A549 (cell line): ENCODE data around the gene PDCD1. TPM values are rescaled to one million over a fixed set of nuclear protein-coding genes. Genes with fewer than 3 reads are reported as not detected.

Experiments
- ATAC-seq, 2 experiments: fragments of 200-7000 bp in 1 of 2; fragments of >200 bp in 1 of 2; cut with Nextera tagmentation in 1 of 2; cut with Tn5 transposase in 1 of 2; 3 replicates each; pipeline versions ENCODE4 v1.8.0 to v1.9.1; 2018 to 2020; ENCODE audit warnings: mild to moderate bottlenecking in 1 of 2, moderate library complexity in 1 of 2
- CTCF ChIA-PET: fragments of 300-600 bp; sonication (Branson Sonifier 250); formaldehyde crosslinking; extraction: SDS; loops from one replicate; lab custom pipeline; 2021; ENCODE audit warnings: antibody characterized with exemption, inconsistent platforms; lab: Yijun Ruan, JAX
- POLR2A ChIA-PET: fragments of 350-600 bp; formaldehyde crosslinking; extraction: SDS; loops from one replicate; lab custom pipeline; 2021; ENCODE audit warnings: antibody characterized with exemption, inconsistent platforms; lab: Yijun Ruan, JAX
- DNase-seq, 2 experiments: peaks; one replicate each; pipeline versions ENCODE4 v3.0.0 to v3.0.0-alpha.2; 2011 to 2016; ENCODE audit warnings: low read depth in 1 of 2, low spot score in 1 of 2
- FAIRE-seq: peaks from 2 replicates; lab custom pipeline; 2011; peaks lifted over from hg19 to GRCh38; lab: Jason Lieb, UNC
- H3K27ac ChIP-seq, 2 experiments: fragments of >200 bp; sonication (Bioruptor Twin); formaldehyde crosslinking; 3 replicates each; pipeline ENCODE4 v1.5.1; 2016 to 2017
- H3K4me1 ChIP-seq: fragments of >200 bp; sonication (Bioruptor Twin); formaldehyde crosslinking; 3 replicates; pipeline ENCODE4 v1.6.1; 2016
- H3K4me2 ChIP-seq: fragments of >200 bp; sonication (Bioruptor Twin); formaldehyde crosslinking; 3 replicates; pipeline ENCODE4 v1.6.1; 2016
- H3K4me3 ChIP-seq: fragments of >200 bp; sonication (Bioruptor Twin); formaldehyde crosslinking; 3 replicates; pipeline ENCODE4 v1.5.1; 2016
- H3K9me3 ChIP-seq: fragments of >200 bp; sonication (Bioruptor Twin); formaldehyde crosslinking; 3 replicates; pipeline ENCODE4 v1.6.1; 2016
- BHLHE40 ChIP-seq: IDR thresholded peaks from 2 replicates; pipeline ENCODE4 v1.6.1; 2012; ENCODE audit warnings: low read depth, low read length, inconsistent platforms
- CBX2 ChIP-seq: fragments of 200-600 bp; sonication (generic); IDR thresholded peaks from 2 replicates; pipeline ENCODE4 v1.6.1; 2016; ENCODE audit warnings: low read depth, mild to moderate bottlenecking, borderline replicate concordance
- CBX8 ChIP-seq: fragments of 200-600 bp; sonication (generic); IDR thresholded peaks from 2 replicates; pipeline ENCODE4 v1.6.1; 2016
- CHD2 ChIP-seq: fragments of 150-350 bp; IDR thresholded peaks from 2 replicates; pipeline ENCODE4 v1.6.1; 2014; ENCODE audit warnings: low read length; ENCODE audit not compliant: partially characterized antibody
- FOSB ChIP-seq: fragments of 250-450 bp; sonication (Bioruptor Pico); IDR thresholded peaks from 2 replicates; pipeline ENCODE4 v1.5.0; 2020; ENCODE audit warnings: mild to moderate bottlenecking, moderate library complexity
- FOSL2 ChIP-seq, 2 experiments: fragments of 450-650 bp in 1 of 2; fragments of >200 bp in 1 of 2; sonication (Bioruptor Twin) in 1 of 2; formaldehyde crosslinking; IDR thresholded peaks; 2 replicates each; pipeline versions ENCODE4 v1.5.0 to v1.6.1; 2016 to 2020; ENCODE audit warnings: mild to moderate bottlenecking in 1 of 2, moderate library complexity in 1 of 2
- HDAC2 ChIP-seq: fragments of 200-600 bp; sonication (generic); IDR thresholded peaks from 2 replicates; pipeline ENCODE4 v1.6.1; 2016
- HES2 ChIP-seq: fragments of >200 bp; sonication (Bioruptor Twin); formaldehyde crosslinking; IDR thresholded peaks from 2 replicates; pipeline ENCODE4 v1.6.1; 2016
- HEYL ChIP-seq: fragments of 250-450 bp; sonication (Bioruptor Pico); IDR thresholded peaks from 2 replicates; pipeline ENCODE4 v1.8.0; 2021; ENCODE audit warnings: mild to moderate bottlenecking, moderate library complexity
- HOXB13 ChIP-seq: fragments of 250-450 bp; sonication (Bioruptor Pico); IDR thresholded peaks from 2 replicates; pipeline ENCODE4 v1.5.0; 2020; ENCODE audit warnings: low read depth, mild to moderate bottlenecking, moderate library complexity
- JUN ChIP-seq, 2 experiments: fragments of >200 bp; sonication (Bioruptor Twin); formaldehyde crosslinking; IDR thresholded peaks; 2 replicates in 1 of 2; 3 replicates in 1 of 2; pipeline ENCODE4 v1.6.1; 2016 to 2017
- JUNB ChIP-seq: fragments of >200 bp; sonication (Bioruptor Twin); formaldehyde crosslinking; IDR thresholded peaks from 2 replicates; pipeline ENCODE4 v1.6.1; 2016
- KDM1A ChIP-seq: fragments of 200-600 bp; sonication (generic); IDR thresholded peaks from 2 replicates; pipeline ENCODE4 v1.6.1; 2016; ENCODE audit warnings: low read depth, mild to moderate bottlenecking
- KDM5A ChIP-seq: fragments of 200-600 bp; sonication (generic); IDR thresholded peaks from 2 replicates; pipeline ENCODE4 v1.6.1; 2016; ENCODE audit warnings: antibody characterized with exemption, mild to moderate bottlenecking
- MAFK ChIP-seq: fragments of 450-650 bp; IDR thresholded peaks from 2 replicates; pipeline ENCODE4 v1.6.1; 2014; ENCODE audit not compliant: partially characterized antibody
- MAX ChIP-seq: IDR thresholded peaks from 2 replicates; pipeline ENCODE4 v1.6.1; 2012
- MYC ChIP-seq: IDR thresholded peaks from 2 replicates; pipeline ENCODE4 v1.6.1; 2012; ENCODE audit warnings: mild to moderate bottlenecking, inconsistent platforms, low read length, improper control_type of control experiment, borderline replicate concordance
- NFE2L2 ChIP-seq: fragments of 150-350 bp; conservative IDR thresholded peaks from 2 replicates; pipeline ENCODE4 v1.6.1; 2014; ENCODE audit warnings: low read length
- NPAS2 ChIP-seq: fragments of 250-450 bp; sonication (Bioruptor Pico); IDR thresholded peaks from 2 replicates; pipeline ENCODE4 v1.8.0; 2022; ENCODE audit warnings: mild to moderate bottlenecking, moderate library complexity, borderline replicate concordance
- NR3C1 ChIP-seq: fragments of >200 bp; sonication (Bioruptor Twin); formaldehyde crosslinking; IDR thresholded peaks from 3 replicates; pipeline ENCODE4 v1.6.1; 2017
- PHF8 ChIP-seq: fragments of 200-600 bp; sonication (generic); IDR thresholded peaks from 2 replicates; pipeline ENCODE4 v1.6.1; 2016; ENCODE audit warnings: low read depth, mild to moderate bottlenecking, antibody characterized with exemption, moderate library complexity, borderline replicate concordance
- POLR2A ChIP-seq: IDR thresholded peaks from 2 replicates; pipeline ENCODE4 v1.6.1; 2012; ENCODE audit warnings: mild to moderate bottlenecking, low read length
- RAD21 ChIP-seq, 2 experiments: fragments of >200 bp in 1 of 2; sonication (Bioruptor Twin) in 1 of 2; formaldehyde crosslinking in 1 of 2; IDR thresholded peaks in 1 of 2; conservative IDR thresholded peaks in 1 of 2; 2 replicates in 1 of 2; 3 replicates in 1 of 2; pipeline ENCODE4 v1.6.1; 2012 to 2018; ENCODE audit warnings: inconsistent platforms in 1 of 2
- RARB ChIP-seq: fragments of 250-450 bp; sonication (Bioruptor Pico); IDR thresholded peaks from 2 replicates; pipeline ENCODE4 v1.8.0; 2021; ENCODE audit warnings: mild to moderate bottlenecking, moderate library complexity
- RFX5 ChIP-seq: fragments of 450-650 bp; IDR thresholded peaks from 2 replicates; pipeline ENCODE4 v1.7.1; 2014; ENCODE audit warnings: antibody characterized with exemption, mild to moderate bottlenecking, moderate library complexity
- RNF2 ChIP-seq: fragments of 200-600 bp; sonication (generic); IDR thresholded peaks from 2 replicates; pipeline ENCODE4 v1.6.1; 2016; ENCODE audit warnings: low read depth, mild to moderate bottlenecking, antibody characterized with exemption, moderate library complexity, borderline replicate concordance
- SMC3 ChIP-seq: fragments of >200 bp; sonication (Bioruptor Twin); formaldehyde crosslinking; IDR thresholded peaks from 3 replicates; pipeline ENCODE4 v1.6.1; 2018; ENCODE audit warnings: inconsistent platforms
- USF2 ChIP-seq: fragments of 450-650 bp; IDR thresholded peaks from 2 replicates; pipeline ENCODE4 v1.6.1; 2014; ENCODE audit warnings: antibody characterized with exemption
- ZNF302 ChIP-seq: fragments of 250-450 bp; sonication (Bioruptor Pico); IDR thresholded peaks from 2 replicates; pipeline ENCODE4 v1.9.0; 2021; ENCODE audit warnings: inconsistent platforms, mild to moderate bottlenecking, moderate library complexity
- ZSCAN20 ChIP-seq: fragments of 250-450 bp; sonication (Bioruptor Pico); IDR thresholded peaks from 2 replicates; pipeline ENCODE4 v1.8.0; 2022; ENCODE audit warnings: mild to moderate bottlenecking, moderate library complexity
- WGBS: methylation state at CpG from one replicate; pipeline ENCODE4 v1.1.6; 2017; ENCODE audit errors: missing lambda C conversion rate; 5-methylcytosine and 5-hydroxymethylcytosine counted together
- polyA plus RNA-seq, 4 experiments: library from polyadenylated mRNA; depleted of rRNA in 3 of 4; stranded (reverse); fragments of >200 nt; fragmentation: RNase III in 1 of 4; extraction: RNeasy Plus Mini Kit Qiagen cat#74134 plus additional on column Dnase treatment in 1 of 4; gene quantifications; 2 replicates in 3 of 4; 3 replicates in 1 of 4; pipeline ENCODE4 v1.2.3, GENCODE V29; 2011 to 2017

The PDCD1 gene
- polyA plus RNA-seq, 2 of the 4 experiments (the other 2 are of a cell fraction) = not detected

- DNase-seq = peak in 1 of 2 experiments; percentile 55
- TF ChIP-seq MAFK (no peak), MAX (no peak), KDM1A (no peak), NPAS2 (no peak), RNF2 (no peak), RFX5 (no peak), HDAC2 (no peak), HES2 (no peak), BHLHE40 (no peak), ZSCAN20 (CRISPR knock-in tag) (no peak)
- FAIRE-seq = no peak
- no peaks in the 10 kb centered on the region for H3K9me3 ChIP-seq
- H3K27ac ChIP-seq = peak overlapping the region in 1 of 2 experiments; percentile 7; a peak in 1 of 6 replicates
- H3K4me1 ChIP-seq = no peaks in the 10 kb centered on the region
- 89% methylated on average over 8 of the region's 26 CpGs for WGBS
- no peak overlapping the region for H3K4me2 ChIP-seq
- peak; percentile 59 to 70 for ATAC-seq
- ChIA-PET CTCF (interaction anchor here (1.1 kb wide), 1 partner anchor 55 kb away, joined by 3 read pairs; no protein-coding TSS in a partner anchor), POLR2A (no interaction called here)
- H3K4me3 ChIP-seq = no peak overlapping the region
Measured at GRCh38 chr2:241895712-241896641, 37.3 kb upstream of the PDCD1 start.

- ATAC-seq (no peak), DNase-seq (no peak), FAIRE-seq (no peak)
- 92% methylated on average over 2 of the region's 11 CpGs for WGBS
- Histone ChIP-seq H3K4me1 (no peaks in the 10 kb centered on the region), H3K4me3 (no peak overlapping the region), H3K9me3 (no peaks in the 10 kb centered on the region), H3K27ac (no peak overlapping the region), H3K4me2 (no peak overlapping the region)
- ChIA-PET CTCF (interaction anchor here (1.1 to 1.9 kb wide), 2 partner anchors 17 to 55 kb away, joined by 3 to 9 read pairs; no protein-coding TSS in a partner anchor), POLR2A (no interaction called here)
- TF ChIP-seq USF2 = no peak
- TF ChIP-seq MYC = no peak
- TF ChIP-seq JUNB = no peak
- no peak for TF ChIP-seq RARB (CRISPR knock-in tag)
- no peak for TF ChIP-seq FOSB (CRISPR knock-in tag)
- TF ChIP-seq HEYL (CRISPR knock-in tag) = no peak
- no peak for TF ChIP-seq RAD21 (conservative IDR thresholded peaks at IDR 0.05 in 1 of 2, IDR thresholded peaks at IDR 0.05 in 1 of 2)
- no peak for TF ChIP-seq NR3C1
- no peak for TF ChIP-seq CBX2
- no peak for TF ChIP-seq CBX8
- no peak for TF ChIP-seq ZNF302 (CRISPR knock-in tag)
- no peak for TF ChIP-seq POLR2A
Measured at GRCh38 chr2:241895427-241895711, 36.7 kb upstream of the PDCD1 start.

- FAIRE-seq (no peak), ATAC-seq (peak in 1 of 2 experiments; percentile 14; a peak in 3 of 6 replicates), DNase-seq (no peak)
- Histone ChIP-seq H3K4me3 (no peak overlapping the region), H3K4me1 (no peaks in the 10 kb centered on the region), H3K4me2 (no peak overlapping the region), H3K27ac (no peak overlapping the region), H3K9me3 (no peaks in the 10 kb centered on the region)
- CTCF ChIA-PET = interaction anchor here (1.1 to 1.9 kb wide), 2 partner anchors 16 to 56 kb away, joined by 3 to 9 read pairs; no protein-coding TSS in a partner anchor
- 84% methylated on average over 10 of the region's 28 CpGs for WGBS
- no peak for TF ChIP-seq FOSL2 (IDR thresholded peaks at IDR 0.05)
- no peak for TF ChIP-seq FOSL2 (CRISPR knock-in tag; IDR thresholded peaks at IDR 0.05)
- TF ChIP-seq KDM5A = no peak
- no peak for TF ChIP-seq HDAC2
- TF ChIP-seq NFE2L2 = no peak
- no peak for TF ChIP-seq SMC3
- no peak for TF ChIP-seq MAFK
- TF ChIP-seq JUN (IDR thresholded peaks at IDR 0.05) = no peak
- TF ChIP-seq CHD2 = no peak
- no peak for TF ChIP-seq PHF8
- TF ChIP-seq HOXB13 = no peak
- no peak for TF ChIP-seq KDM1A
- POLR2A ChIA-PET = no interaction called here
Measured at GRCh38 chr2:241894681-241895426, 36.2 kb upstream of the PDCD1 start.
